ENCODE measurements around the gene DENND1A.
"Not testable (repeated sequence)": the region's sequence is repeated elsewhere in the genome, so short reads cannot be mapped to it uniquely, and the experiment has no call there.

DENND1A gene

GRCh38 chr9:123455187-123455586, 474.7 kb downstream of the DENND1A start:
- no peak for DNase-seq (ENCODE audit: low read depth)

GRCh38 chr9:123454361-123454760, 475.6 kb downstream of the DENND1A start:
- DNase-seq (ENCODE audit: low read depth), result no peak

- DNase-seq (ENCODE audit: low read depth), result no peak
Observed at GRCh38 chr9:123453831-123454321, 476.1 kb downstream of the DENND1A start.

- DNase-seq (ENCODE audit: low read depth), result no peak
Observed at GRCh38 chr9:123453076-123453667, 476.8 kb downstream of the DENND1A start.

- DNase-seq (ENCODE audit: low read depth), result no peak
Observed at GRCh38 chr9:123450996-123451395, 478.9 kb downstream of the DENND1A start.

GRCh38 chr9:123450098-123450770, 479.7 kb downstream of the DENND1A start:
- no peak for DNase-seq (ENCODE audit: low read depth)

GRCh38 chr9:123447934-123448646, 481.8 kb downstream of the DENND1A start:
- no peak for DNase-seq (ENCODE audit: low read depth)

GRCh38 chr9:123445981-123446610, 483.8 kb downstream of the DENND1A start:
- peak; percentile 83 for DNase-seq (ENCODE audit: low read depth)

- DNase-seq (ENCODE audit: low read depth), result no peak
Observed at GRCh38 chr9:123445116-123445515, 484.8 kb downstream of the DENND1A start.

- DNase-seq (ENCODE audit: low read depth), result no peak
Observed at GRCh38 chr9:123441769-123442168, 488.2 kb downstream of the DENND1A start.

- DNase-seq (ENCODE audit: low read depth), result no peak
Observed at GRCh38 chr9:123440256-123440655, 489.7 kb downstream of the DENND1A start.

GRCh38 chr9:123438821-123439220, 491.1 kb downstream of the DENND1A start:
- no peak for DNase-seq (ENCODE audit: low read depth)

GRCh38 chr9:123438321-123438720, 491.6 kb downstream of the DENND1A start:
- peak; percentile 8 for DNase-seq (ENCODE audit: low read depth)

- no peak for DNase-seq (ENCODE audit: low read depth)
Observed at GRCh38 chr9:123437201-123437600, 492.7 kb downstream of the DENND1A start.

GRCh38 chr9:123435471-123435870, 494.5 kb downstream of the DENND1A start:
- DNase-seq (ENCODE audit: low read depth), result no peak

- peak; percentile 3 for DNase-seq (ENCODE audit: low read depth)
Observed at GRCh38 chr9:123434619-123435240, 495.2 kb downstream of the DENND1A start.

- no peak for DNase-seq (ENCODE audit: low read depth)
Observed at GRCh38 chr9:123432331-123433236, 497.3 kb downstream of the DENND1A start.

GRCh38 chr9:123431581-123431980, 498.3 kb downstream of the DENND1A start:
- no peak for DNase-seq (ENCODE audit: low read depth)

- not testable (repeated sequence) for DNase-seq (ENCODE audit: low read depth)
Observed at GRCh38 chr9:123428450-123428849, 501.5 kb downstream of the DENND1A start.

- no peak for DNase-seq (ENCODE audit: low read depth)
Observed at GRCh38 chr9:123426406-123426805, 503.5 kb downstream of the DENND1A start.

- no peak for DNase-seq (ENCODE audit: low read depth)
Observed at GRCh38 chr9:123425836-123426365, 504.0 kb downstream of the DENND1A start.

Measured in amniotic epithelial cell (primary cell).